ENCODE data around the gene TMEM119. TPM values are rescaled to one million over a fixed set of nuclear protein-coding genes. Genes with fewer than 3 reads are reported as not detected.
"Not testable (repeated sequence)": the region's sequence is repeated elsewhere in the genome, so short reads cannot be mapped to it uniquely, and the experiment has no call there.

TMEM119 gene
- total RNA-seq, 2 donors from 2014 or later = 7.2 to 8.8 TPM

- intact Hi-C loops (cut with DNase I) = loop anchor here (2.0 kb wide), 1 partner anchor 57 kb away; the partner anchor contains the start of gene ISCU
Observed at GRCh38 chr12:108619369-108620160, 21.7 kb upstream of the TMEM119 start.

GRCh38 chr12:108618953-108619274 lies 21.0 kb upstream of the TMEM119 start:
- not testable (repeated sequence) for DNase-seq; H3K9me3 ChIP-seq; H3K36me3 ChIP-seq; H3K27me3 ChIP-seq; H3K9ac ChIP-seq (ENCODE audit: low read depth in 2 of 2, low read length in 2 of 2); H3K27ac ChIP-seq; H3K4me3 ChIP-seq; H3K4me1 ChIP-seq
- intact Hi-C loops (cut with DNase I) = loop anchor here (2.0 kb wide), 1 partner anchor 56 kb away; the partner anchor contains the start of gene ISCU

More at GRCh38 chr12:108619369-108620160, 21.7 kb upstream of the TMEM119 start:
- no peak overlapping the region for H3K9ac ChIP-seq (ENCODE audit: low read depth in 2 of 2, low read length in 2 of 2)
- H3K4me3 ChIP-seq = no peak overlapping the region
- DNase-seq = no peak
- TF ChIP-seq CTCF (IDR thresholded peaks at IDR 0.05) = no peak
- no peaks in the 10 kb centered on the region for H3K36me3 ChIP-seq
- H3K27me3 ChIP-seq = no peaks in the 10 kb centered on the region
- no peaks in the 10 kb centered on the region for H3K9me3 ChIP-seq
- H3K4me1 ChIP-seq = peaks cover 7% of the 10 kb centered on the region
- H3K27ac ChIP-seq = no peak overlapping the region

- intact Hi-C loops (cut with DNase I) = loop anchor here (2.0 kb wide), 1 partner anchor 56 kb away; the partner anchor contains the start of gene ISCU
- Histone ChIP-seq H3K9me3 (no peaks in the 10 kb centered on the region), H3K4me1 (peaks cover 7% of the 10 kb centered on the region), H3K27me3 (no peaks in the 10 kb centered on the region), H3K4me3 (no peak overlapping the region), H3K9ac (ENCODE audit: low read depth in 2 of 2, low read length in 2 of 2) (no peak overlapping the region), H3K36me3 (no peaks in the 10 kb centered on the region), H3K27ac (peak overlapping the region; percentile 6)
- TF ChIP-seq CTCF (IDR thresholded peaks at IDR 0.05) = peak; percentile 99
- peak; percentile 81 for DNase-seq
Observed at GRCh38 chr12:108618079-108618952, 20.4 kb upstream of the TMEM119 start.

- TF ChIP-seq CTCF (IDR thresholded peaks at IDR 0.05) = no peak
- H3K36me3 ChIP-seq = no peaks in the 10 kb centered on the region
- intact Hi-C loops (cut with DNase I) = no loop called here
- no peaks in the 10 kb centered on the region for H3K9me3 ChIP-seq
- peak overlapping the region; percentile 6 for H3K27ac ChIP-seq
- H3K4me1 ChIP-seq = peaks cover 7% of the 10 kb centered on the region
- H3K9ac ChIP-seq (ENCODE audit: low read depth in 2 of 2, low read length in 2 of 2) = no peak overlapping the region
- no peaks in the 10 kb centered on the region for H3K27me3 ChIP-seq
- no peak for DNase-seq
- H3K4me3 ChIP-seq = no peak overlapping the region
Observed at GRCh38 chr12:108616941-108617858, 19.3 kb upstream of the TMEM119 start.

GRCh38 chr12:108616359-108616758 lies 18.5 kb upstream of the TMEM119 start:
- H3K27ac ChIP-seq = no peak overlapping the region
- TF ChIP-seq CTCF (IDR thresholded peaks at IDR 0.05) = no peak
- no peaks in the 10 kb centered on the region for H3K36me3 ChIP-seq
- no peak for DNase-seq
- no peaks in the 10 kb centered on the region for H3K9me3 ChIP-seq
- H3K4me1 ChIP-seq = peaks cover 7% of the 10 kb centered on the region
- no peak overlapping the region for H3K9ac ChIP-seq (ENCODE audit: low read depth in 2 of 2, low read length in 2 of 2)
- intact Hi-C loops (cut with DNase I) = no loop called here
- no peaks in the 10 kb centered on the region for H3K27me3 ChIP-seq
- no peak overlapping the region for H3K4me3 ChIP-seq
